ENCODE data around the gene SSBP4.

SSBP4 gene

GRCh38 chr19:18431351-18432197 lies 12.4 kb downstream of the SSBP4 start:
- in situ Hi-C loops (cut with HindIII; ENCODE audit: low sequenced_read_pairs) = no loop called here

GRCh38 chr19:18432275-18433014 lies 13.2 kb downstream of the SSBP4 start:
- in situ Hi-C loops (cut with HindIII; ENCODE audit: low sequenced_read_pairs) = no loop called here

GRCh38 chr19:18433015-18433691 lies 14.0 kb downstream of the SSBP4 start:
- in situ Hi-C loops (cut with HindIII; ENCODE audit: low sequenced_read_pairs) = no loop called here

GRCh38 chr19:18433735-18434398 lies 14.7 kb downstream of the SSBP4 start:
- in situ Hi-C loops (cut with HindIII; ENCODE audit: low sequenced_read_pairs) = no loop called here

DNA sequence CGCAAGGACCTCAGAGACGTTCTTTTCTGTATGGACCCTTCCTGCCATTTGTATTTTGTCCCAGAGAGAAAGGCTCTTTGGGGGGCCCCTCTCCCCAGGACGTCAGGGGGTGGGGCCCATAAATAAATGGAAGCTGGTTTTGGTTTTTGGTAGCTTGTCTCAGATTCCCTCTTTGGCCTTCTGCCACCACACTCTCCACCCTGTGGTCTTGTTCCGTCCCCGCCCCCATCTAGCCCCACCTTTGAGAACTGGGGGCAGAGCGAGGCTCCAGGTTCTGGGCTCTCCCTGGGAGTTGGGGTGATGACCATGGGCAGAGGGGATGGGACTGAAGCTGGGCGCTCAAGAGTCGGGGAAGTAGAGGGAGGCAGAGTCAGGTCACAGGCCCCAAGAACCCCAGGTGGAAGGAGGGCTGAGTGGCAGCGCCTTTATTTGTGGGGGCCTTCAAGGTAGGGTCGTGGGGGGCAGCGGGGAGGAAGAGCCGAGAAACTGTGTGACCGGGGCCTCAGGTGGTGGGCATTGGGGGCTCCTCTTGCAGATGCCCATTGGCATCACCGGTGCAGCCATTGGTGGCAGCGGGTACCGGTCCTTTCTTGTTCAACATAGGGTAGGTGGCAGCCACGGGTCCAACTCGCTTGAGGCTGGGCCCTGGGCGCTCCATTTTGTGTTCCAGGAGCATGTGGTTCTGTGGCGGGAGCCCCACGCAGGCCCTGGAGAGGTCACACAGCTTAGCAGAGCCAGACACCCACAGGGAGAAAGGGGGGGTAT lies 15.4 kb downstream of the SSBP4 start:
- in situ Hi-C loops (cut with HindIII; ENCODE audit: low sequenced_read_pairs) = no loop called here

DNA sequence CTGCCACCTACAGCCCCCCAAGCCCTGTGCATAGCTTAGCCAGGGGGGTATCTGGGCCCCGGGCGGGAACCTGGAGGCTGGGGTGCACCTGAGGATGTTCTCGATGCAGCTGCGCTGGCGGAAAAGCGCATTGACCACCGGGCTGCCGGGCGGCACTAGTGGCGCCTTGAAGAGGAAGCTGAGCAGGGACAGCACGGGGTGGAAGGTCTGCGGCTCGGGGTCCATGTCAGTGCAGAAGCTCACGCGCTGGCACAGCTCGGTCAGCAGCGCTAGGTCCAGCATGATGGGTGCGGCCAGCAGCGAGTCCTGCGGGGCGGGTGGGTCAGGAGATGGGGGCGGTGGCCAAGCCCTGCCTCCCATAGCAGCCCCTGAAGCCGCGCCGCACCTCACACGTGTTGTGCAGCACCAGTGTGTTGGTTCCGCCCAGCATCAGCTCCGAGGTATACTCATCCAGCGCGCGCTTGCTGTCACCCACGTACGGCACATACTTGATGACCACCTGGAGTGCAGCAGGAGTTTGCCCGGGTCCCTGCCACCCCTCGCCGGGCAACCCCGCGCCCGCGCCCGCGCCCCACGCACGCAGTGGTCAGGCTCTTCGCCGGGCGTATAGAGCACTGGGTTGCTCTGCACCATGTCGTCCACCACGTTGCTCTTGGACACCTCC lies 16.1 kb downstream of the SSBP4 start:
- in situ Hi-C loops (cut with HindIII; ENCODE audit: low sequenced_read_pairs) = no loop called here

- in situ Hi-C loops (cut with HindIII; ENCODE audit: low sequenced_read_pairs) = no loop called here
These were observed 16.9 kb downstream of the SSBP4 start for GRCh38 chr19:18435842-18436670.

DNA sequence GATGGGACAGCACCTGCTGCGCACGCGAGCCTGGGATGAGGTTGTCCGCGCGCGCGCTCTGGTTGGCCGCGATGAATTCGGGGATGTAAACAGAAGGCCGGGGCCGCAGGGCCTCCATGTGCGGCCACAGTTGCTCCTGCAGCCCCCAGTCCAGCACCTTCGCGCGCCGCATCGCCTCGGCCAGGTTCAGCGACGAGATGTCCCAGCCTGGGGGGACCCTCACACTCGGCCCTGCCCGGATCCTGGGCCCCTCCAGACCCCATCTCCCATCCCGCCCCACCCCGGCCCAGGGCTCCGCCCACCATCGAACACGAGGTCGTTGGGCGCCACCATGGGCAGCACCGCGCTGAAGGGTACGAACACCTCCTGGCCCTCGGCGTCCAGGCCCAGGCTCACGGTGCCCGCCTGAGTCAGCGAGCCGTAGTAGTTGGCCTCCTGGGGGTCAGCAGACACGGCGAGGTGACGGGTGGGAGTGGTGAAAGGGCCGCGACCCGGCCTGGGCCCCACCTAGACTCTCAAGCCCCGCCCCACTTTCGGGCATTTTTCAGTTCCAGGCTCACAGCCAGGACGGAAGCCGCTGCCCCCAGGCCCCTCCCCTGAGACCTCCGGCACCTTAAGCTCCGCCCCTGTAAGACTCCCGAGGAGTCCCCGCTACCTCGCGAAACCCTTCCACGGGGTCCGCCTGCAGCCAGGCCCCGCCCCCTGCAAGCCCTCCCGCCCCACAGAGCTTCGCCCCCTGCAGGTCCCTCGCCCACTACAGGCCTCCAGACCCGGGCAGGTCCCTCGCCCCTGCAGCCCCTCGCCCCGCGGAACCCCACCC lies 17.7 kb downstream of the SSBP4 start:
- in situ Hi-C loops (cut with HindIII; ENCODE audit: low sequenced_read_pairs) = no loop called here

- in situ Hi-C loops (cut with HindIII; ENCODE audit: low sequenced_read_pairs) = no loop called here
These were observed 18.5 kb downstream of the SSBP4 start, which contains the start of gene ISYNA1 for GRCh38 chr19:18437491-18438330. Gene ISYNA1, minus strand, starts transcription at chr19:18438133. Its CDS starts 154 bp downstream, at chr19:18437979.

GRCh38 chr19:18438331-18439024 lies 19.3 kb downstream of the SSBP4 start:
- in situ Hi-C loops (cut with HindIII; ENCODE audit: low sequenced_read_pairs) = no loop called here

- in situ Hi-C loops (cut with HindIII; ENCODE audit: low sequenced_read_pairs) = no loop called here
These were observed 20.1 kb downstream of the SSBP4 start for GRCh38 chr19:18439025-18439909.

GRCh38 chr19:18439910-18440237 lies 20.7 kb downstream of the SSBP4 start:
- in situ Hi-C loops (cut with HindIII; ENCODE audit: low sequenced_read_pairs) = no loop called here

DNA sequence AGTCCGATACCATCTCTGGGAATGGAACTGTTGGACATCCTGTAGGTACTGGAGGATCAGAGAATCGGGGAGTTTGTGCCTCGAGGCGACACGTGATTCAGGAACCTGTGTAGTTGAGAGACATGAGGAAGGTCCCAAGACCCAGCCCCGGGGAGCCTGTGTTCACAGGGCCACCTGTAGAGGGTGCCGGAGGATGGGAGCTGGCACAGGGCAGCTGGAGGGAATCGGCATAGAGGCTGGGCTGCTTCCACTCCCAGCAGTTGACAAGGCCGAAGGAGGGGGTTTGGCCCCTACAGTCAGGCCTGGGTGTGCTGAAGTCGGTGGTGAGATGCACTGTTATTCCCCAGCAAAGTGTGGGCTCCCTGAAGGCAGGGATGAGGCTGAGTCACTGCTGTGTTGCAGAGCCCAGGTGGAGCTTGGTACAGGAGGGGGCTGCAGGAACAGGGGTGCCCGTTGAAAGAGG lies 21.2 kb downstream of the SSBP4 start:
- in situ Hi-C loops (cut with HindIII; ENCODE audit: low sequenced_read_pairs) = no loop called here

GRCh38 chr19:18440936-18441803 lies 22.0 kb downstream of the SSBP4 start:
- in situ Hi-C loops (cut with HindIII; ENCODE audit: low sequenced_read_pairs) = no loop called here
